ENCODE measurements around the gene CTDSP2. TPM values are rescaled to one million over a fixed set of nuclear protein-coding genes. Genes with fewer than 3 reads are reported as not detected.

CTDSP2 gene
- polyA plus RNA-seq, 6 donors from 2014 or later, result 44.3 to 65.3 (median 53.2) TPM

DNA sequence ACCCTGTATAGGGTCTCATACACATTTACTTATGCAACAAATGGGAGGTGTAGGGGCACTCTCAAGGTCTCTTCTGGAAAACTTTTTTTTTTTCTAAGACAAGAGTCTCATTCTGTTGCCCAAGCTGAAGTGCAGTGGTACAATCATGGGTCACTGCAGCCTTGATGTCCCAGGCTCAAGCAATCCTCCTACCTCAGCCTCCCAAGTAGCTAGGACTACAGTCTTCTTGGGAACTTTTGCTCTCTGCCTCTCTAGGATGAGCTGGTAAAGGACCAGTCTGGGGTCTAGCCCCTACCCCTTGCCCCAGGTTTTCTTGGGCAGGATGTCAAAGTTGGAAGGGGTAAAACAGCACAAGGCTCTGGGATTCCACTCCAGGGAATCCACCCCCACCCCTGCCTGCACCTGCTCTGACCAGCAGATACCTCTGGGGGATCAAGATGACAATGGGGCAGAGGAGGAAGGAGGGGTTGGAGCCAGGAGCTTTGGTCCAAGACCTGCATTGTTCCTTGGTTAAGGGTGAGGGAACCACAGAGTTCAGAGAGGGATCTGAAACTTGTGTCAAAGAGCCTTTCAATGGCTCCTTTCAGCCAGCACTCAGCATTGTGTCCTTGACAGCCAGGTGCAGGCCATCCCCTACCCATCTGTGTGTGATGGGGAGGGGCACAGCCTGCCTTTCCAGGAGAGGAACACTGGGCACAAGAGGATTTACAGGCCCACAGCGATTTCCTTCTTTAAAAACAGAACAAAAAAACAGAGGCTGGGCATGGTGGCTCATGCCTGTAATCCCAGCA lies 12.2 kb downstream of the CTDSP2 start:
- ATAC-seq (ENCODE audit: low read depth in 2 of 2) (peak in 1 of 2 donors; percentile 10), DNase-seq (no peak)
- Mint-ChIP-seq H3K9me3 (no peaks in the 10 kb centered on the region), H3K27me3 (no peaks in the 10 kb centered on the region), H3K27ac (peak overlapping the region in 5 of 6 donors; percentile 44 to 92 (median 82)), H3K4me3 (peak overlapping the region; percentile 46 to 85 (median 71)), H3K4me1 (peaks cover 57 to 93% (median 76%) of the 10 kb centered on the region in 3 donors), H3K36me3 (no peaks in the 10 kb centered on the region)

DNA sequence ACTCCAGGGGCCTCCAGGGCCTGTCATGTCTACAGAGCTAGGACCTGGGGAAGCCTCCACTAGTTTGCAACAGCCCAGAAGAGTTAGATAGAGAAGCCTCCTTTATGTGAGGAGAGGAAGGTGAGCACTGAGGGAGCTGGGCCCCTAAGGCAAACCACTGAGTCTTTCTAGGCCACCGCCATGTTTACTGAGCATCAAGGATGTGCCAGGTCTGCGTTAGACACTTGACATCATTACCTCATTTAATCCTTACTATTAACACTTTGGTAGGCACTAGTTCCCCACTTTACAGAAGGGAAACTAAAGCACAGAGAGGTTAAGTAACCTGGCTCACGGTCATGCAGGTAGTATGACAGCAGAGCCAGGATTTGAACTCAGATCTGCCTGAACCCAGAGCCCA lies 12.9 kb downstream of the CTDSP2 start:
- Mint-ChIP-seq H3K4me1 (peaks cover 54 to 89% (median 76%) of the 10 kb centered on the region in 3 donors), H3K9me3 (no peaks in the 10 kb centered on the region), H3K27ac (peak overlapping the region in 4 of 6 donors; percentile 14 to 91 (median 62)), H3K27me3 (no peaks in the 10 kb centered on the region), H3K4me3 (peak overlapping the region; percentile 3 to 85 (median 60)), H3K36me3 (no peaks in the 10 kb centered on the region)
- DNase-seq, result no peak
- ATAC-seq (ENCODE audit: low read depth in 2 of 2), result no peak

DNA sequence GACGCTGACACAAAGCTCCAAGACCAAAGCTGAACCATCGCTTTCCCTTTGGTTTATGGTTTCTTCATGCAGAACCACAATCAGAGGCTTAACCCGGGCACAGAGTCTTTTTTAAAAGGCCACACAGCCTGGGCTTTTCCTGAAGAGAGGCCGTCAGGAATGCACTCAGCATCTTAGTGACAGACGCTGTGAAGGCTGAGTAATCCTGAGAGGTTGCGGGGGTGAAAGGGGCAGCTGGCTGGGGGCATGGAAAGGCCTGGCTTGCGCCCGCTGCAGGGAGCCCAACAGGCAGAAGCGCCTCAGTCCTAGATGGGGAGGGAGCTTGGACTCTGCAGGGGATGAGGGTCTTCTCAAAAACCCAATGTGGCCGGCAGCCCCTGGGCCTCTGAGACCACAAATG lies 13.6 kb downstream of the CTDSP2 start:
- DNase-seq (no peak), ATAC-seq (ENCODE audit: low read depth in 2 of 2) (no peak)
- Mint-ChIP-seq H3K27ac (peak overlapping the region in 4 of 6 donors; percentile 20 to 91 (median 68)), H3K27me3 (no peaks in the 10 kb centered on the region), H3K4me3 (peak overlapping the region in 5 of 8 donors; percentile 3 to 72 (median 29)), H3K36me3 (no peaks in the 10 kb centered on the region), H3K4me1 (peaks cover 47 to 82% (median 69%) of the 10 kb centered on the region in 3 donors), H3K9me3 (no peaks in the 10 kb centered on the region)

DNA sequence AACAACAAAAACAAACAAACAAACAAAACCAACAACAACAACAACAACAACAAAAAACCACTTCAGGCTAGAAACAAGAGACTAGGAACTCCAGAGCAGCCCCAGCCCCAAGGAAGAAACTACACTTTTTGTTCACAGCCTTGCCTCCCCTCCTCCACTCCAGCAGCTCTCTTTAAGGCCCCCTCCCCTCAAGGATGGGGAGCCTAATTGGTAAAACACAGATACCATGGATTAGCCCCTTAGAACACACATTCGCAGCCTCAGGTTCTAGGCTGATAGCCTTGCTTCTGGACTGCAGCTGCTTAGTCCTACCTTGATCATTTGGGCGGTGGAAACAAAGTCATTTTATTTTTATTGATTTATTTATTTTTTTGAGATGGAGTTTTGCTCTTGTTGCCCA lies 16.1 kb downstream of the CTDSP2 start:
- peaks cover 4 to 6% of the 10 kb centered on the region in 2 donors for H3K36me3 Mint-ChIP-seq
- no peaks in the 10 kb centered on the region for H3K27me3 Mint-ChIP-seq
- no peak for DNase-seq
- H3K4me3 Mint-ChIP-seq, result peak overlapping the region in 2 of 8 donors; percentile 45 to 69
- ATAC-seq (ENCODE audit: low read depth in 2 of 2), result no peak
- H3K4me1 Mint-ChIP-seq, result peaks cover 35 to 60% (median 44%) of the 10 kb centered on the region in 3 donors
- no peaks in the 10 kb centered on the region for H3K9me3 Mint-ChIP-seq
- H3K27ac Mint-ChIP-seq, result peak overlapping the region in 2 of 6 donors; percentile 20 to 91

DNA sequence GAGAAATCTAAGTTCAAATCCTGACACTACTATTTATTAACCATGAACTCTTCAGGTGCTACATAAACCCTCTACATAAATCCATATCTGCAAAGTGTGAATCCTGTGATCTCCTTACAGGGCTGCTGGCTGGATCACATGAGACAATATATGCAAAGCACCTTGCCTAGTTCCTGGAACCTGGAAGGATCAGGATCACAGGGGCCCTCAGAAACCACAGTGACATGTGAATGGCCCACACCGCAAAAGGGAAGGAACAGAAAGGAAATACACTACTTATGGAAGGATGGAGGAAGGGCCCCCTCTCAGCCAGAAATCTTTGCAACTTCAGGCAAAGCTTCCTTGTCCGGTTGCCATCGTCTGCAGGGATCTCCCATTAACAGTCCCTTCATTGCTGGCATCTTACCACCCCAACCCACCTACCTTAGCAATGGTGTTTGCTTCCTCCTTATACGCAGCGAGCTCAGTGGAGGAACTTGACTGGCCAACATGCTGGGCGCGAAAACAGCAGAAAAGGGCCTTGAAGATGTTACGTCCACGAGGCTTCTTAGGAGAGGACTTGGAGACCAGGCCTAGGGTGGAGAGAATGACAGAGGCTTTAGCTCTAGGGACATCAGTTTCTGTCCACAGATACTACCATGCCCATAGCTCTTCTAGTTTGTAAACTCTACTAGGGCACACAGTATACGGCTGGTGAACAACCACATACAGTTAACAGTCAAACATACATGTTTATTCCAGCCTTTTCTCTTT lies 17.3 kb downstream of the CTDSP2 start:
- DNase-seq (no peak), ATAC-seq (ENCODE audit: low read depth in 2 of 2) (no peak)
- Mint-ChIP-seq H3K4me3 (no peak overlapping the region), H3K27me3 (no peaks in the 10 kb centered on the region), H3K27ac (peak overlapping the region in 1 of 6 donors; percentile 82), H3K36me3 (peaks cover 4 to 13% of the 10 kb centered on the region in 2 donors), H3K4me1 (peaks cover 30 to 48% (median 35%) of the 10 kb centered on the region in 3 donors), H3K9me3 (no peaks in the 10 kb centered on the region)

DNA sequence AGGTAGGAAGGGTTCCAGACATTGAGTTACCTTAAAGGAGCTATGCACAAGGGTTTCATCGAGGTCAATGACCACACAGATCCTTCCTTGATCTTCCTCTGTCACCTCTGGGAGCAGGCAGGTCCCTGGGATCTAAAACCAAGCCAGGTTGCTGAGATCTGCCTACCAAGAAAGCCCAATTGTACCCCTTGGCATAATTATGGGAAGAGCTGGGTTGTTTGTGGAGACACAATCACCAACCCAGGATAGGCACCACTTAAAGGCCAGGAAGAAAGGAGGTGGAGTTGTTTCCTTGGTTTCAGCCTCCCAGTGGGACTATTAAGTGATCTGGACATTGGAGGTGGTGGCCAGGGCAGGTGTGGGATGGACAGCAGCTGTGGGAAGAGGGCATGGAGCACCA lies 19.6 kb downstream of the CTDSP2 start:
- ATAC-seq (ENCODE audit: low read depth in 2 of 2) (no peak), DNase-seq (no peak)
- no peak overlapping the region for H3K4me3 Mint-ChIP-seq
- H3K9me3 Mint-ChIP-seq, result no peaks in the 10 kb centered on the region
- H3K4me1 Mint-ChIP-seq, result peaks cover 20 to 26% (median 21%) of the 10 kb centered on the region in 3 donors
- H3K27me3 Mint-ChIP-seq, result no peaks in the 10 kb centered on the region
- no peak overlapping the region for H3K27ac Mint-ChIP-seq
- peaks cover 4 to 22% of the 10 kb centered on the region in 2 donors for H3K36me3 Mint-ChIP-seq

DNA sequence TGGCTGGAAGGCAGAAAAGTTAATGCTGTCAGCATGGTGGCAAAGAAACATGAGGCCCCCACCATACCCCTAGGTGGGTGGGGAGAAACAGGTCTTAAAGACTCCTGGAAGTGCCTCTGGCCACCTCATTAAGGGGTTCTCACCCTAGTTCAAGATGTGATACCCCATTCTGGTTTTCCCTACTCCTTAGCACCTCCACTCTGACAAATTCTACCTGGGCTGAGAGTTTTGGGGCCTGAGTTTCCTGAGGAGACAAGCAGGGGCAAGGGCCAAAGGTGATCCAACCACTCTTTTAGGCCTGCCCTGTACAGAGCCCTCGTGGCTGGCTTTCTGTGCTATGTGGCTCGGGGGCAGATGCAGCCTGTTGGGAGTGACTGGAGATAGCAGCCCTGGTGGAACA lies 20.1 kb downstream of the CTDSP2 start:
- Mint-ChIP-seq H3K27ac (peak overlapping the region in 1 of 6 donors; percentile 22), H3K4me3 (no peak overlapping the region), H3K9me3 (no peaks in the 10 kb centered on the region), H3K27me3 (no peaks in the 10 kb centered on the region), H3K4me1 (peaks cover 14 to 20% (median 15%) of the 10 kb centered on the region in 3 donors), H3K36me3 (peaks cover 4 to 22% of the 10 kb centered on the region in 2 donors)
- no peak for DNase-seq
- ATAC-seq (ENCODE audit: low read depth in 2 of 2), result no peak

DNA sequence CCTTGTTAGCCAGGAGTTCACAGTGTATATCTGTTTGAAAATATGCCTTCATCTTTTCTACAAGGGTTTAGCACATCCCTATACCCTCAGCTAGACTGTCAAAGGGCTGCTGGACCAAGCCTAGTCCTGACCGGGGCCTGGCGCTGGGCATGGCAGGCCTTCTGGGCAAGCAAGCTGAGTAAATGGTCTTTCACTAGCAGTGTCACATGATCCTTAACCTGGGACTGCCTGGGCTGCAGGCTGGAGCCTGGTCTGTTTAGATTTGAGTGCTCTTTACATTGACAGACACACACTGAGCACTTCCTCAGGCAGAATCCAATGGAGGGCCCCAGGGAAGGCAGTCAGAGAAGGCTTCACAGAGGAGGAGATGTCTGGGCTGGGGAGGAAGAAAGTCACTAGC lies 21.1 kb downstream of the CTDSP2 start:
- Mint-ChIP-seq H3K27ac (peak overlapping the region in 4 of 6 donors; percentile 57 to 86 (median 84)), H3K36me3 (peaks cover 4 to 22% of the 10 kb centered on the region in 2 donors), H3K27me3 (no peaks in the 10 kb centered on the region), H3K4me1 (peaks cover 12 to 17% (median 14%) of the 10 kb centered on the region in 3 donors), H3K9me3 (no peaks in the 10 kb centered on the region), H3K4me3 (no peak overlapping the region)
- no peak for DNase-seq
- no peak for ATAC-seq (ENCODE audit: low read depth in 2 of 2)

DNA sequence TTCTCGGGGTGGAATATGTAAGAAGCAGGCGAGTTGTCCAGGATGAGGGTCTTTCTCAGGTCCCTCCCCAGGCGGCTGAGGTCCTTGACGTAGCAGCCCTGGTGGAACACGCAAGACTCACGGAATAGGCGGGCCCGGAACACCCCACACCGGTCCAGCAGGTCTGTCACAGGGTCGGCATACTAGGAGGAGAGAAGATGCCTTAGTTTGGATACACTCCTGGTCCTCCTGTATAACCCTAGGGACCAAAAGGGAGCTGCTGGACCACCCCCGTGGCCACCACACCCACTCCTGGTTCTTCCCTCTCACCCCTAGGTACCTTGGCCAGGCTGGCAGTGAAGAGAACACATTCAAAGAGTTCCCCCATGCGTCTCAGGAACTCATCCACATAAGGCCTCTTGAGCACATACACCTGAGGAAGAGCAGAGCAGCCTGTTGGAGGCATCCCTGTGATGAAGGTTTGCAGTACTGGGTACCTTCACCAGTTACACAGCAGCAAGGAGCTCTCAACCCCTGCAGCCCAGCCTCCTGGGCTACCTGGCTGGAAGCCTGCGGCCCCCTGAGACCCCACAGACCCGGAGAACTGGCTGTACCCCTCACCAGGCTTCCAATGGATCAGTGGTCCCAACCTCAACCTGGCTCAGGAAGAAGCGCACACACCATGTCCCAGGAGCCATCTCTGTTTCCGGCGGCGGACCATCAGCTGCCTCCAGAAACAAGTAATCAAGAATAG lies 22.5 kb downstream of the CTDSP2 start:
- peaks cover 4 to 22% of the 10 kb centered on the region in 2 donors for H3K36me3 Mint-ChIP-seq
- H3K27me3 Mint-ChIP-seq, result no peaks in the 10 kb centered on the region
- no peak overlapping the region for H3K4me3 Mint-ChIP-seq
- no peak for DNase-seq
- no peak overlapping the region for H3K27ac Mint-ChIP-seq
- H3K9me3 Mint-ChIP-seq, result no peaks in the 10 kb centered on the region
- peaks cover 3 to 16% (median 4%) of the 10 kb centered on the region in 3 donors for H3K4me1 Mint-ChIP-seq
- no peak for ATAC-seq (ENCODE audit: low read depth in 2 of 2)

DNA sequence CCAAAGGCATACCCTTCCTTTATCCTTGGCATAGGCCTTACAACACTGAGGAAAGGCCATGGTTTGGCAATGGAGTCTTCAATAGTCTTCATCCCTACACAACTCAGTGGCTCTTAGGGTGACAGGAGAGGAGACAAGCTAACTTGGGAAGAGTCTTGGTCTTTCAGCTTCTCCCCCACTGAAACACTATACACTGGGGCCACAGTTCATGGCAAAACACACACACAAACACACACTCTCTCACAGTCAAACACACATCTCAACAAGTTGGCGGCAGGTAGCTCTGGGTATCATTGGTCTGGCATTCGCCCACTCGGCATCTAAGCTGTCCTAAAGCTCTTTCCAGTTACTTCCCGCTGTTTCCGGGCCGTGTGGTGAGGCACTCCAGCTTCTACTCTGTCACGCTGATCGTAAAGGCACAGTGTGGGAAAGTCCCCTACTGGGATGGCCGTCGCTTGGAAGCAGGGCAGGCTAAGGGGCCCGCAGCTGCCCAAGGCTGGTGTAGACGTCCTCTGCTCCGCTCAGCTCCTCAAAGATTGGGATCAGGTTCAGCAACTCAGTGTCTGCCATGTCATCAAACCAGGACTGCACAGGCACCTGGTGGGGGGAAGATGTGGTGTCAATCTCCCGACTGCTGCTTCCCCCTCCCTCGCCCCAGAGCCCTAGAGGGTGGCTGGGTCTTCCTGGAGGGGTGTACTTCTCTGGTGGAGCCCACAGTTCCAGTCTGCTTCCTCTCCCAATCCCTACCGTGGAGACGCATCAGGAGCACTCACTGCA lies 23.2 kb downstream of the CTDSP2 start:
- H3K27ac Mint-ChIP-seq, result no peak overlapping the region
- peaks cover 4 to 26% of the 10 kb centered on the region in 2 donors for H3K36me3 Mint-ChIP-seq
- H3K27me3 Mint-ChIP-seq, result no peaks in the 10 kb centered on the region

DNA sequence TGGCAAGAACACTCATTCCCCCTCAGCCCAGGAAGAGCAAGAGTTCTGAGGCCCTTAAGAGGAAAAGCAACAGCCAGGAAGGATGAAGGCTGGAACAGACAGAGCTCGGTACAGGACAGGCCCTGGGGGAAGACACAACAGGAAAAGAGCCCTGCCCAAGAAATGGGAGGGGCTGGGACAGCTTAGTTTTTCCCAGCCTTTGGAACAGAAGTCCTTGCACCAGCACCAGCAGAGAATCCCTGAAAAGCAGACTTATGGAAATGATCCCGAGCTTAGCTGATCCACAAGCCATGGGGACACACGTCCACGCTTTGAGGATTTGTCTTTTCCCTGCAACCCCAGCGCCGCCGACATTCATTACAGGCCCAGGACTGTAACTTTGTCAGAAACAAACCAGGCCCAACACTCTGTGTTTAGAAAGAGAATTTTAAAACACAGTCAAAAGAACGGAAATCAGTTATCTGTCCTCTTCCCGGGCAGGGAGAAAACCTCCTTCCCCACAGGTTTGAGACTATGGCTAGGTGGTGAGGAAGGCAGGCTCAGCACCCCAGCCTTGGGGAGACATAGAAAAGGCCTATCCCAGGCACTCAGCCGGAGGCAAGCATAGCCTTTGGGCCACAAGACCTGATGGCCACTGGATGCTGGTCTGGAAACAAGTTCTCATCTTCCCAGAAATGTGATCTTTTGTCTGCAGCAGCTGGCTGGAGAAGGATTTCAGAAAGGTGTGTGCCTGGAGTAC lies 24.0 kb downstream of the CTDSP2 start:
- Mint-ChIP-seq H3K36me3 (peaks cover 4 to 28% of the 10 kb centered on the region in 2 donors), H3K4me1 (peaks cover 2 to 17% (median 8%) of the 10 kb centered on the region in 3 donors), H3K4me3 (no peak overlapping the region), H3K9me3 (no peaks in the 10 kb centered on the region), H3K27ac (peak overlapping the region in 4 of 6 donors; percentile 24 to 65 (median 48)), H3K27me3 (no peaks in the 10 kb centered on the region)
- no peak for DNase-seq
- ATAC-seq (ENCODE audit: low read depth in 2 of 2), result no peak

More for the DNA sequence above, 23.2 kb downstream of the CTDSP2 start:
- ATAC-seq (ENCODE audit: low read depth in 2 of 2), result no peak
- H3K9me3 Mint-ChIP-seq, result no peaks in the 10 kb centered on the region
- DNase-seq, result no peak
- H3K4me1 Mint-ChIP-seq, result peaks cover 2 to 16% (median 5%) of the 10 kb centered on the region in 3 donors
- H3K4me3 Mint-ChIP-seq, result peak overlapping the region in 1 of 8 donors; percentile 41

All from naive B cell (primary cell).